Naive thymus-derived CD4-positive, alpha-beta T cell (primary cell): ENCODE results near the gene NXF3. TPM values are rescaled to one million over a fixed set of nuclear protein-coding genes. Genes with fewer than 3 reads are reported as not detected.
"Not testable (repeated sequence)": the region's sequence is repeated elsewhere in the genome, so short reads cannot be mapped to it uniquely, and the experiment has no call there.

Experiments used
- ATAC-seq: fragments of 150-1000 bp; cut with Tn5 transposase; 2 replicates; pipeline ENCODE4 v1.10.0; 2021; ENCODE audit warnings: mild to moderate bottlenecking, moderate library complexity
- CTCF ChIA-PET: fragments of 350-600 bp; sonication (Branson Sonifier 250); formaldehyde crosslinking; loops from one replicate; lab custom pipeline; 2021; ENCODE audit warnings: antibody characterized with exemption; lab: Charles Lee
- POLR2A ChIA-PET: fragments of 350-600 bp; sonication (Branson Sonifier 250); formaldehyde crosslinking; loops from one replicate; lab custom pipeline; 2021; ENCODE audit warnings: antibody characterized with exemption, inconsistent platforms; lab: Charles Lee
- DNase-seq, 9 donors: peaks; one replicate each; pipeline versions ENCODE4 v3.0.0 to v3.0.0-alpha.2; 2020 to 2022; ENCODE audit warnings: mixed read lengths in 1 of 9
- H3K27ac ChIP-seq: one replicate; pipeline ENCODE4 v1.7.0; 2013; ENCODE audit warnings: mild to moderate bottlenecking, low read depth, low read length, moderate library complexity
- H3K27me3 ChIP-seq, 2 donors: one replicate each; pipeline ENCODE4 v1.7.0; 2013; ENCODE audit warnings: low read length in 2 of 2, mild to moderate bottlenecking in 2 of 2, moderate library complexity in 2 of 2; ENCODE audit not compliant: control insufficient read depth in 2 of 2, insufficient read depth in 2 of 2
- H3K36me3 ChIP-seq, 3 experiments: 1 replicate in 2 of 3; 2 replicates in 1 of 3; pipeline ENCODE4 v1.7.0; 2013; ENCODE audit warnings: low read length in 3 of 3, mild to moderate bottlenecking in 3 of 3, moderate library complexity in 1 of 3; ENCODE audit not compliant: insufficient read depth in 3 of 3, control insufficient read depth in 2 of 3
- H3K4me1 ChIP-seq, 2 donors: one replicate each; pipeline ENCODE4 v1.7.0; 2013; ENCODE audit warnings: low read length in 2 of 2, mild to moderate bottlenecking in 2 of 2, moderate library complexity in 1 of 2; ENCODE audit not compliant: control insufficient read depth in 2 of 2, insufficient read depth in 2 of 2
- H3K4me3 ChIP-seq: 2 replicates; pipeline ENCODE4 v1.7.0; 2013; ENCODE audit warnings: mild to moderate bottlenecking, low read length
- H3K9me3 ChIP-seq, 3 experiments: 1 replicate in 2 of 3; 2 replicates in 1 of 3; pipeline ENCODE4 v1.7.0; 2013; ENCODE audit warnings: low read length in 3 of 3; ENCODE audit not compliant: control insufficient read depth in 2 of 3
- H3K27ac Mint-ChIP-seq, 9 donors: one replicate each; pipeline ENCODE4 v1.8.0; 2020 to 2022; ENCODE audit warnings: mixed read lengths in 9 of 9, mild to moderate bottlenecking in 8 of 9, moderate library complexity in 5 of 9, inconsistent platforms in 2 of 9
- H3K27me3 Mint-ChIP-seq, 5 donors: one replicate each; pipeline ENCODE4 v1.8.0; 2021 to 2022; ENCODE audit warnings: mixed read lengths in 5 of 5, mild to moderate bottlenecking in 1 of 5
- H3K36me3 Mint-ChIP-seq, 5 donors: one replicate each; pipeline ENCODE4 v1.8.0; 2020 to 2022; ENCODE audit warnings: mixed read lengths in 5 of 5, mild to moderate bottlenecking in 3 of 5, inconsistent platforms in 1 of 5
- H3K4me1 Mint-ChIP-seq, 7 donors: one replicate each; pipeline ENCODE4 v1.8.0; 2020 to 2022; ENCODE audit warnings: mixed read lengths in 7 of 7, mild to moderate bottlenecking in 3 of 7, inconsistent platforms in 1 of 7
- H3K4me3 Mint-ChIP-seq, 10 donors: one replicate each; pipeline ENCODE4 v1.8.0; 2020 to 2022; ENCODE audit warnings: mild to moderate bottlenecking in 10 of 10, mixed read lengths in 10 of 10, moderate library complexity in 6 of 10, inconsistent platforms in 2 of 10
- H3K9me3 Mint-ChIP-seq, 11 donors: one replicate each; pipeline ENCODE4 v1.8.0; 2020 to 2022; ENCODE audit warnings: mixed read lengths in 11 of 11, mild to moderate bottlenecking in 4 of 11, inconsistent platforms in 1 of 11, moderate library complexity in 1 of 11
- intact Hi-C, 2 donors: fragments of 100-400 bp; cut with micrococcal nuclease; formaldehyde crosslinking; loops; one replicate each; pipeline ENCODE4 v1.15.1; 2023
- polyA plus RNA-seq, 2 donors: library from polyadenylated mRNA; unstranded; fragments of 300-500 nt; fragmentation: Illumina TruSeq; gene quantifications; one replicate each; pipeline ENCODE4 v1.2.3, GENCODE V29; 2021
- total RNA-seq, 6 experiments: library from RNA in 5 of 6; stranded (reverse) in 5 of 6; gene quantifications; 1 replicate in 5 of 6; 2 replicates in 1 of 6; pipeline ENCODE4 v1.2.3 and lab custom pipeline; 2021 to 2026

NXF3 gene
- total and polyA plus RNA-seq, 7 experiments from 2014 or later: not detected

GRCh38 chrX:103056902-103057301 is 36.0 kb downstream of the NXF3 start:
- no peak overlapping the region for H3K27ac ChIP-seq
- no peak overlapping the region for H3K27ac Mint-ChIP-seq
- intact Hi-C loops: no loop called here
- no peaks in the 10 kb centered on the region for H3K36me3 Mint-ChIP-seq
- H3K4me3 ChIP-seq: no peak overlapping the region
- no peak overlapping the region for H3K4me3 Mint-ChIP-seq
- POLR2A ChIA-PET: no interaction called here
- peaks cover 0 to 3% (median 0%) of the 10 kb centered on the region in 11 donors for H3K9me3 Mint-ChIP-seq
- no peaks in the 10 kb centered on the region for H3K4me1 ChIP-seq
- DNase-seq (no peak), ATAC-seq (no peak)
- H3K27me3 ChIP-seq: no peaks in the 10 kb centered on the region
- no peaks in the 10 kb centered on the region for H3K9me3 ChIP-seq
- H3K4me1 Mint-ChIP-seq: peaks cover 0 to 2% (median 0%) of the 10 kb centered on the region in 7 donors
- CTCF ChIA-PET: no interaction called here
- no peaks in the 10 kb centered on the region for H3K36me3 ChIP-seq
- H3K27me3 Mint-ChIP-seq: peaks cover 0 to 14% (median 3%) of the 10 kb centered on the region in 5 donors

- ChIA-PET POLR2A (no interaction called here), CTCF (no interaction called here)
- intact Hi-C loops: no loop called here
- H3K4me3 Mint-ChIP-seq: no peak overlapping the region
- Histone ChIP-seq H3K4me3 (no peak overlapping the region), H3K4me1 (no peaks in the 10 kb centered on the region), H3K27ac (no peak overlapping the region), H3K36me3 (no peaks in the 10 kb centered on the region), H3K27me3 (no peaks in the 10 kb centered on the region), H3K9me3 (no peaks in the 10 kb centered on the region)
- H3K4me1 Mint-ChIP-seq: peaks cover 0 to 2% (median 0%) of the 10 kb centered on the region in 7 donors
- DNase-seq: no peak
- H3K9me3 Mint-ChIP-seq: peaks cover 0 to 3% (median 0%) of the 10 kb centered on the region in 11 donors
- H3K27me3 Mint-ChIP-seq: peaks cover 3 to 30% (median 8%) of the 10 kb centered on the region in 5 donors
- H3K27ac Mint-ChIP-seq: no peak overlapping the region
- ATAC-seq: no peak
- no peaks in the 10 kb centered on the region for H3K36me3 Mint-ChIP-seq
Measured at GRCh38 chrX:103052625-103053024, 40.3 kb downstream of the NXF3 start.

- H3K27me3 ChIP-seq: no peaks in the 10 kb centered on the region
Measured at GRCh38 chrX:103051260-103051789, 41.6 kb downstream of the NXF3 start.

GRCh38 chrX:103033371-103033770 is 59.6 kb downstream of the NXF3 start:
- H3K27me3 ChIP-seq, H3K36me3 ChIP-seq, H3K9me3 ChIP-seq, H3K27ac Mint-ChIP-seq, H3K4me3 Mint-ChIP-seq, H3K9me3 Mint-ChIP-seq, H3K4me3 ChIP-seq, H3K4me1 ChIP-seq, POLR2A ChIA-PET, H3K4me1 Mint-ChIP-seq, CTCF ChIA-PET, intact Hi-C loops, DNase-seq, H3K27me3 Mint-ChIP-seq, ATAC-seq, H3K27ac ChIP-seq, H3K36me3 Mint-ChIP-seq: not testable (repeated sequence)

More at GRCh38 chrX:103051260-103051789, 41.6 kb downstream of the NXF3 start:
- no peak overlapping the region for H3K27ac Mint-ChIP-seq
- H3K4me3 Mint-ChIP-seq: no peak overlapping the region
- peaks cover 0 to 9% (median 1%) of the 10 kb centered on the region in 11 donors for H3K9me3 Mint-ChIP-seq
- no peaks in the 10 kb centered on the region for H3K4me1 ChIP-seq
- no peak for ATAC-seq
- DNase-seq: no peak
- no peak overlapping the region for H3K4me3 ChIP-seq
- peaks cover 3 to 34% (median 14%) of the 10 kb centered on the region in 5 donors for H3K27me3 Mint-ChIP-seq
- H3K36me3 ChIP-seq: no peaks in the 10 kb centered on the region
- H3K27ac ChIP-seq: no peak overlapping the region
- CTCF ChIA-PET: no interaction called here
- no peaks in the 10 kb centered on the region for H3K36me3 Mint-ChIP-seq
- H3K9me3 ChIP-seq: no peaks in the 10 kb centered on the region
- intact Hi-C loops: no loop called here
- peaks cover 0 to 2% (median 0%) of the 10 kb centered on the region in 7 donors for H3K4me1 Mint-ChIP-seq
- POLR2A ChIA-PET: no interaction called here

Other genes starting within 250 kb of the NXF3 start
- gene RAB40AL, start 155.9 kb downstream of the NXF3 start, total RNA-seq: under 1 TPM in 3 of 5 experiments, not detected in 2; 0.37 to 0.48 (median 0.46) TPM
- not detected for gene RAB40AL, start 155.9 kb downstream of the NXF3 start, polyA plus RNA-seq
- gene BEX1, start 29.0 kb downstream of the NXF3 start, total RNA-seq: 1 to 10 TPM in 2 of 5 experiments, under 1 TPM in 1, not detected in 2; 0.43 to 1.5 (median 1.0) TPM
- under 1 TPM; 0.25 to 0.49 TPM for gene BEX1, start 29.0 kb downstream of the NXF3 start, polyA plus RNA-seq
- 10 to 100 TPM in 4 of 5 experiments, 1 to 10 TPM in 1; 8.8 to 51.2 (median 41.1) TPM for gene BEX4, start 122.0 kb upstream of the NXF3 start, total RNA-seq
- 100 to 1,000 TPM in 1 of 2 donors, 10 to 100 TPM in 1; 94.7 to 120 TPM for gene BEX4, start 122.0 kb upstream of the NXF3 start, polyA plus RNA-seq
- gene TCEAL8, start 162.0 kb upstream of the NXF3 start, total RNA-seq: 10 to 100 TPM; 12.2 to 35.0 (median 33.2) TPM
- 10 to 100 TPM; 71.4 to 82.3 TPM for gene TCEAL8, start 162.0 kb upstream of the NXF3 start, polyA plus RNA-seq
- not detected for gene TCEAL5, start 183.6 kb upstream of the NXF3 start, total RNA-seq
- not detected for gene TCEAL5, start 183.6 kb upstream of the NXF3 start, polyA plus RNA-seq
- gene BEX2, start 217.8 kb upstream of the NXF3 start, total RNA-seq: 10 to 100 TPM in 4 of 5 experiments, 1 to 10 TPM in 1; 4.8 to 48.5 (median 42.1) TPM
- 100 to 1,000 TPM in 1 of 2 donors, 10 to 100 TPM in 1; 92.5 to 126 TPM for gene BEX2, start 217.8 kb upstream of the NXF3 start, polyA plus RNA-seq
- gene TCEAL7, start 237.1 kb upstream of the NXF3 start, total RNA-seq: not detected
- gene TCEAL7, start 237.1 kb upstream of the NXF3 start, polyA plus RNA-seq: not detected